Neural cell (in vitro differentiated cells): ENCODE results near the gene IL13RA2.

Experiments used
- CTCF ChIP-seq: fragments of 450-650 bp; IDR thresholded peaks from 2 replicates; pipeline ENCODE4 v1.5.1; 2014; ENCODE audit warnings: antibody characterized with exemption, mild to moderate bottlenecking, moderate library complexity; ENCODE audit not compliant: poor library complexity, severe bottlenecking
- EP300 ChIP-seq: fragments of 450-650 bp; conservative IDR thresholded peaks from 2 replicates; pipeline ENCODE4 v1.6.1; 2014; ENCODE audit warnings: antibody characterized with exemption, mild to moderate bottlenecking, moderate library complexity; ENCODE audit not compliant: poor library complexity, severe bottlenecking
- EZH2 ChIP-seq: fragments of 200-600, 300-800 bp; shearing (Covaris generic), sonication (generic); IDR thresholded peaks from 2 replicates; pipeline ENCODE4 v1.6.1; 2014; ENCODE audit warnings: antibody characterized with exemption, low read length, borderline replicate concordance, mild to moderate bottlenecking; ENCODE audit not compliant: insufficient read depth, poor library complexity, severe bottlenecking
- RAD21 ChIP-seq: fragments of 450-650 bp; conservative IDR thresholded peaks from 2 replicates; pipeline ENCODE4 v1.6.1; 2014; ENCODE audit warnings: antibody characterized with exemption, mild to moderate bottlenecking, moderate library complexity
- TAF1 ChIP-seq: IDR thresholded peaks from 2 replicates; pipeline ENCODE4 v1.6.1; 2012; ENCODE audit warnings: low read depth

GRCh38 chrX:114985967-114986592 lies 31.3 kb downstream of the IL13RA2 start:
- TF ChIP-seq CTCF (no peak), EP300 (no peak), EZH2 (no peak), TAF1 (no peak), RAD21 (no peak)
